A549 (cell line): ENCODE data around the gene CHAF1A. TPM values are rescaled to one million over a fixed set of nuclear protein-coding genes. Genes with fewer than 3 reads are reported as not detected.

Experiments
- ATAC-seq, 2 experiments: fragments of 200-7000 bp in 1 of 2; fragments of >200 bp in 1 of 2; cut with Nextera tagmentation in 1 of 2; cut with Tn5 transposase in 1 of 2; 3 replicates each; pipeline versions ENCODE4 v1.8.0 to v1.9.1; 2018 to 2020; ENCODE audit warnings: mild to moderate bottlenecking in 1 of 2, moderate library complexity in 1 of 2
- CTCF ChIA-PET: fragments of 300-600 bp; sonication (Branson Sonifier 250); formaldehyde crosslinking; extraction: SDS; loops from one replicate; lab custom pipeline; 2021; ENCODE audit warnings: antibody characterized with exemption, inconsistent platforms; lab: Yijun Ruan, JAX
- POLR2A ChIA-PET: fragments of 350-600 bp; formaldehyde crosslinking; extraction: SDS; loops from one replicate; lab custom pipeline; 2021; ENCODE audit warnings: antibody characterized with exemption, inconsistent platforms; lab: Yijun Ruan, JAX
- DNase-seq, 2 experiments: peaks; one replicate each; pipeline versions ENCODE4 v3.0.0 to v3.0.0-alpha.2; 2011 to 2016; ENCODE audit warnings: low read depth in 1 of 2, low spot score in 1 of 2
- FAIRE-seq: peaks from 2 replicates; lab custom pipeline; 2011; peaks lifted over from hg19 to GRCh38; lab: Jason Lieb, UNC
- H3K27ac ChIP-seq, 2 experiments: fragments of >200 bp; sonication (Bioruptor Twin); formaldehyde crosslinking; 3 replicates each; pipeline ENCODE4 v1.5.1; 2016 to 2017
- H3K4me1 ChIP-seq: fragments of >200 bp; sonication (Bioruptor Twin); formaldehyde crosslinking; 3 replicates; pipeline ENCODE4 v1.6.1; 2016
- H3K4me2 ChIP-seq: fragments of >200 bp; sonication (Bioruptor Twin); formaldehyde crosslinking; 3 replicates; pipeline ENCODE4 v1.6.1; 2016
- H3K4me3 ChIP-seq: fragments of >200 bp; sonication (Bioruptor Twin); formaldehyde crosslinking; 3 replicates; pipeline ENCODE4 v1.5.1; 2016
- H3K9me3 ChIP-seq: fragments of >200 bp; sonication (Bioruptor Twin); formaldehyde crosslinking; 3 replicates; pipeline ENCODE4 v1.6.1; 2016
- BHLHE40 ChIP-seq: IDR thresholded peaks from 2 replicates; pipeline ENCODE4 v1.6.1; 2012; ENCODE audit warnings: low read depth, low read length, inconsistent platforms
- CBX2 ChIP-seq: fragments of 200-600 bp; sonication (generic); IDR thresholded peaks from 2 replicates; pipeline ENCODE4 v1.6.1; 2016; ENCODE audit warnings: low read depth, mild to moderate bottlenecking, borderline replicate concordance
- E2F6 ChIP-seq: IDR thresholded peaks from 2 replicates; pipeline ENCODE4 v1.6.1; 2012; ENCODE audit warnings: low read depth, borderline replicate concordance
- ELK1 ChIP-seq: fragments of 150-350 bp; IDR thresholded peaks from 2 replicates; pipeline ENCODE4 v1.6.1; 2014; ENCODE audit warnings: low read depth, mild to moderate bottlenecking, low read length
- FOSB ChIP-seq: fragments of 250-450 bp; sonication (Bioruptor Pico); IDR thresholded peaks from 2 replicates; pipeline ENCODE4 v1.5.0; 2020; ENCODE audit warnings: mild to moderate bottlenecking, moderate library complexity
- HMGXB4 ChIP-seq: fragments of 250-450 bp; sonication (Bioruptor Pico); IDR thresholded peaks from 2 replicates; pipeline ENCODE4 v1.5.0; 2021; ENCODE audit warnings: mild to moderate bottlenecking, moderate library complexity, borderline replicate concordance
- HOXB13 ChIP-seq: fragments of 250-450 bp; sonication (Bioruptor Pico); IDR thresholded peaks from 2 replicates; pipeline ENCODE4 v1.5.0; 2020; ENCODE audit warnings: low read depth, mild to moderate bottlenecking, moderate library complexity
- JUNB ChIP-seq: fragments of >200 bp; sonication (Bioruptor Twin); formaldehyde crosslinking; IDR thresholded peaks from 2 replicates; pipeline ENCODE4 v1.6.1; 2016
- KDM1A ChIP-seq: fragments of 200-600 bp; sonication (generic); IDR thresholded peaks from 2 replicates; pipeline ENCODE4 v1.6.1; 2016; ENCODE audit warnings: low read depth, mild to moderate bottlenecking
- MAFK ChIP-seq: fragments of 450-650 bp; IDR thresholded peaks from 2 replicates; pipeline ENCODE4 v1.6.1; 2014; ENCODE audit not compliant: partially characterized antibody
- MAX ChIP-seq: IDR thresholded peaks from 2 replicates; pipeline ENCODE4 v1.6.1; 2012
- MYC ChIP-seq: IDR thresholded peaks from 2 replicates; pipeline ENCODE4 v1.6.1; 2012; ENCODE audit warnings: mild to moderate bottlenecking, inconsistent platforms, low read length, improper control_type of control experiment, borderline replicate concordance
- NR3C1 ChIP-seq: fragments of >200 bp; sonication (Bioruptor Twin); formaldehyde crosslinking; IDR thresholded peaks from 3 replicates; pipeline ENCODE4 v1.6.1; 2017
- PBX3 ChIP-seq: IDR thresholded peaks from 2 replicates; pipeline ENCODE4 v1.6.1; 2012
- PHF8 ChIP-seq: fragments of 200-600 bp; sonication (generic); IDR thresholded peaks from 2 replicates; pipeline ENCODE4 v1.6.1; 2016; ENCODE audit warnings: low read depth, mild to moderate bottlenecking, antibody characterized with exemption, moderate library complexity, borderline replicate concordance
- POLR2AphosphoS2 ChIP-seq: conservative IDR thresholded peaks from 2 replicates; pipeline ENCODE4 v1.6.1; 2012; ENCODE audit warnings: low read length, improper control_type of control experiment, inconsistent platforms
- TFCP2L1 ChIP-seq: fragments of 250-450 bp; sonication (Bioruptor Pico); IDR thresholded peaks from 2 replicates; pipeline ENCODE4 v1.5.0; 2021; ENCODE audit warnings: mild to moderate bottlenecking
- WGBS: methylation state at CpG from one replicate; pipeline ENCODE4 v1.1.6; 2017; ENCODE audit errors: missing lambda C conversion rate; 5-methylcytosine and 5-hydroxymethylcytosine counted together
- polyA plus RNA-seq, 4 experiments: library from polyadenylated mRNA; depleted of rRNA in 3 of 4; stranded (reverse); fragments of >200 nt; fragmentation: RNase III in 1 of 4; extraction: RNeasy Plus Mini Kit Qiagen cat#74134 plus additional on column Dnase treatment in 1 of 4; gene quantifications; 2 replicates in 3 of 4; 3 replicates in 1 of 4; pipeline ENCODE4 v1.2.3, GENCODE V29; 2011 to 2017
- TF ChIP-seq, protein P1 (sequence below): fragments of >200 bp; sonication (Bioruptor Twin); formaldehyde crosslinking; IDR thresholded peaks from 2 replicates; pipeline ENCODE4 v1.6.1; 2016

CHAF1A gene
- polyA plus RNA-seq, 2 of the 4 experiments (the other 2 are of a cell fraction): 15.6 to 28.0 TPM

- TF ChIP-seq E2F6 (no peak), PHF8 (no peak), BHLHE40 (no peak), HOXB13 (CRISPR knock-in tag) (no peak), MAX (no peak), NR3C1 (no peak), JUNB (no peak), MYC (no peak), CBX2 (no peak), KDM1A (no peak), TFCP2L1 (CRISPR knock-in tag) (no peak), PBX3 (no peak), ELK1 (no peak), MAFK (no peak), HMGXB4 (CRISPR knock-in tag) (no peak)
- TF ChIP-seq, protein P1, sequence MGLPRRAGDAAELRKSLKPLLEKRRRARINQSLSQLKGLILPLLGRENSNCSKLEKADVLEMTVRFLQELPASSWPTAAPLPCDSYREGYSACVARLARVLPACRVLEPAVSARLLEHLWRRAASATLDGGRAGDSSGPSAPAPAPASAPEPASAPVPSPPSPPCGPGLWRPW: no peak
- no peaks in the 10 kb centered on the region for H3K4me1 ChIP-seq
- ChIA-PET CTCF (no interaction called here), POLR2A (no interaction called here)
- ATAC-seq (no peak), FAIRE-seq (no peak), DNase-seq (no peak)
- no peak overlapping the region for H3K4me3 ChIP-seq
- no peak overlapping the region for H3K27ac ChIP-seq
- 94% methylated on average over 13 of the region's 15 CpGs for WGBS
- H3K9me3 ChIP-seq: no peaks in the 10 kb centered on the region
- no peak overlapping the region for H3K4me2 ChIP-seq
Measured at GRCh38 chr19:4443188-4443587, 40.7 kb downstream of the CHAF1A start.

DNA sequence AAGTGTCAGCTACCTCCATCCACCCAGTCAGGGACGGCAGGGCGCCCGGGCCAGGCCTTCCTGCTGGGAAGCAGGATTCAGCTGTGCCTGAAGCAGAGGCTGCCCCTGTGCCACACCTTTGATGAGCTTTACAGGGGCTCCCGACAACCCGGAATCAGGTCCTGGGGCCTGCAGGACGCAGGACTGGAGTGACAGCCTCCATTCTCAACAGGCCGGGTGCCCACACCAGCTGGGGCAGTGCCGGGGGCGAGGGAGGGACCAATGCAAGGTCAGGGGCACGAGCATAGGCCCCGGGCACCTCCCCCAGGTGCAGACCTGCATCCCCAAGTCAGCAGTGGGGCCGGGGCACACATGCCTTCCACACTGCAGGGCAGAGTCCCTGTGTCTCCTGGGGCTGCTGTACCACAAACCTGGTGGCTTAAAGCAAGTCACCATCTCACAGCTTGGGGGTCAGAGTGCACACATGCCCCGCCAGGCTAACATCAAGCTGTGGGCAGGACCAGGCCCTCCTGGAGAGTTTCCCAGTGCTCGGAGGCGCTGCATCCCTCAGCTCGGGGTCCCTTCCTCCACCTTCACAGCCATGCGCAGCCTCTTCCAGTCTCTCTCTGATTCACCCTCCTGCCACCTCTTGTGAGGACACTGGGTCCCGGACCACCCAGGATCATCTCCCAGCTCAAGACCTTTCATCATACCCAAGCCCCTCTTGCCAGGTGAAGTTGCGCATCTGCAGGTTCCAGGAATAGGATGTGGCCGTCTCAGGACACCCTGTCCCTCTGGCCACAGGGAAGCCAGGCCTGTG lies 41.7 kb downstream of the CHAF1A start:
- Histone ChIP-seq H3K4me1 (no peaks in the 10 kb centered on the region), H3K4me3 (no peak overlapping the region), H3K27ac (no peak overlapping the region), H3K4me2 (no peak overlapping the region), H3K9me3 (no peaks in the 10 kb centered on the region)
- POLR2A ChIA-PET: no interaction called here
- 0 out of 2 replicates have a peak, but pooled peaks have one; percentile 13 for TF ChIP-seq POLR2AphosphoS2
- no peak for TF ChIP-seq FOSB (CRISPR knock-in tag)
- ATAC-seq (peak in 1 of 2 experiments; percentile 11; a peak in 3 of 6 replicates), FAIRE-seq (no peak), DNase-seq (no peak)
- WGBS: 82% methylated on average over 8 of the region's 20 CpGs
- CTCF ChIA-PET: interaction anchor here (0.6 kb wide), 1 partner anchor 176 kb away, joined by 3 read pairs; no protein-coding TSS in a partner anchor
